Mesodermal cell (in vitro differentiated cells): Measurements from ENCODE around the gene FGGY.

Experiments used
- H3K27ac ChIP-seq: 2 replicates; pipeline ENCODE4 v1.7.0; 2013; ENCODE audit warnings: mild to moderate bottlenecking, low read depth, low read length, moderate library complexity; ENCODE audit not compliant: severe bottlenecking
- H3K36me3 ChIP-seq: 2 replicates; pipeline ENCODE4 v1.7.1; 2013; ENCODE audit warnings: mild to moderate bottlenecking, low read length, moderate library complexity; ENCODE audit not compliant: control insufficient read depth, insufficient read depth
- H3K4me1 ChIP-seq: one replicate; pipeline ENCODE4 v1.7.1; 2013; ENCODE audit warnings: mild to moderate bottlenecking, low read length; ENCODE audit not compliant: insufficient read depth, control insufficient read depth, poor library complexity, severe bottlenecking
- H3K4me3 ChIP-seq: 2 replicates; pipeline ENCODE4 v1.7.0; 2013; ENCODE audit warnings: low read length, control low read depth, mild to moderate bottlenecking; ENCODE audit not compliant: insufficient read depth, poor library complexity, severe bottlenecking; ENCODE audit errors: extremely low read depth
- H3K9me3 ChIP-seq: 2 replicates; pipeline ENCODE4 v1.7.1; 2013; ENCODE audit warnings: mild to moderate bottlenecking, low read length, moderate library complexity; ENCODE audit not compliant: control insufficient read depth
- WGBS, 2 experiments: methylation state at CpG; one replicate each; pipeline ENCODE4 v1.1.5; 2013; ENCODE audit warnings: missing lambda C conversion rate in 2 of 2; ENCODE audit not compliant: insufficient coverage in 2 of 2; 5-methylcytosine and 5-hydroxymethylcytosine counted together

The FGGY gene

DNA sequence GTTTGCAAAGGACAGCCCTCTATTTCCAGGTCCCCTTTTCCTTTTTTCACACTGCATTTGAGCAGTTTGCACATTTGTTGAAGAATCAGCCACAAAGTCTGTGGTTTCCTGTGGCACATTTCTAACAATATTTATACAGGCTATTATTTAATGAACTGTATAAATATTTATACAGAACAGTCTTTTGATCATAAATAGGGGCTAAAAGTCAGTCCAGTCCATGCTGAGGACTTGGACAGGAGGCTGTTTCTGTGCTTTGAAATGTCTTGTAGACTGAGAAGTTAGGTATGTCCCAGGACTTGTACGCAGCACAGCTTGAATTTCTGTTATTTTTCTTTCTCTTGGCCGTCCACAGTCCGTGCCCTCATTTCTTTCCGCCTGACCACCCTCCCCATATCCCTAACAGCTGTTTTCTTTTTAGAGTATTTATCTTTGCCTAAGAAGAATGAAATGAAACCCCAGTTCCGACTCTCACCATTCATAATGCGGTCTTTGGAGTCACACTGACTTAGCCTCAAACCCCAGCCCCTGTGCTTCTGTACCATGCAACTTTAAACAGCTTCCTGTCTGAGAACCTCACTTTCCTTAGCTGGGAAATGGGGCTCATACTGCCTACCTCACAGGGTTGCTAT lies 19.7 kb downstream of the FGGY start:
- H3K27ac ChIP-seq: no peak overlapping the region
- 90 to 100% methylated on average over 1 to 2 of the region's 6 CpGs for WGBS, 2 experiments
- no peak overlapping the region for H3K4me3 ChIP-seq

GRCh38 chr1:59317343-59317742 lies 20.4 kb downstream of the FGGY start:
- peaks cover 16% of the 10 kb centered on the region for H3K4me1 ChIP-seq
- WGBS, 2 experiments: 80 to 100% methylated on average over 1 of the region's 3 CpGs
- no peak overlapping the region for H3K4me3 ChIP-seq
- no peak overlapping the region for H3K27ac ChIP-seq
- H3K36me3 ChIP-seq: no peaks in the 10 kb centered on the region
- H3K9me3 ChIP-seq: no peaks in the 10 kb centered on the region

More for the DNA sequence above, 19.7 kb downstream of the FGGY start:
- Histone ChIP-seq H3K36me3 (no peaks in the 10 kb centered on the region), H3K9me3 (no peaks in the 10 kb centered on the region), H3K4me1 (peaks cover 16% of the 10 kb centered on the region)

GRCh38 chr1:59317780-59318179 lies 20.9 kb downstream of the FGGY start:
- H3K36me3 ChIP-seq: no peaks in the 10 kb centered on the region
- H3K27ac ChIP-seq: no peak overlapping the region
- H3K4me3 ChIP-seq: no peak overlapping the region
- no peaks in the 10 kb centered on the region for H3K9me3 ChIP-seq
- H3K4me1 ChIP-seq: peaks cover 16% of the 10 kb centered on the region
- WGBS, 2 experiments: 100% methylated on average over 1 of the region's 2 CpGs

- no peak overlapping the region for H3K27ac ChIP-seq
- H3K9me3 ChIP-seq: no peaks in the 10 kb centered on the region
- 100% methylated on average over 5 to 6 of the region's 6 CpGs for WGBS, 2 experiments
- H3K4me3 ChIP-seq: no peak overlapping the region
- H3K36me3 ChIP-seq: no peaks in the 10 kb centered on the region
- peaks cover 16% of the 10 kb centered on the region for H3K4me1 ChIP-seq
These were observed 21.5 kb downstream of the FGGY start for GRCh38 chr1:59318271-59318860.

DNA sequence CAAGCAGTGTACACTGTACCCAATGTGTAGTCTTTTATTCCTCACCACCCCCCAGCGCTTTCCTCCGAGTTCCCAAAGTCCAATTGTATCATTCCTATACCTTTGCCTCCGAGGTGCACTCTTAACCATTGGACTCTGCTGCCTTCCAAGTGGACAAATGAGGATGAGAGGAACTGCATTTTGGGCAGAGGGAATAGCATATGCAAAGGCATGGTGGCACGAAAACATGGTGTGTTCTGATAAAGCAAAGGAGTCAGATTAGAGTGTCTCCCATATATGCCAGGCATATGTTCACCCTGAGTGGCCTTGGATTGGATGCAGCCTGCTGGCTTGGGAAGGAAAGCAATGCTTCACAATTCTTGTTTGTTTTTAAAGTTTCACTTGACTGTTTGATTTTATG lies 25.5 kb downstream of the FGGY start:
- Histone ChIP-seq H3K36me3 (no peaks in the 10 kb centered on the region), H3K27ac (no peak overlapping the region), H3K4me1 (no peaks in the 10 kb centered on the region), H3K4me3 (no peak overlapping the region), H3K9me3 (no peaks in the 10 kb centered on the region)
- WGBS, 2 experiments: 90 to 93% methylated on average over 2 of the region's 4 CpGs

GRCh38 chr1:59322814-59323213 lies 25.9 kb downstream of the FGGY start:
- 100% methylated on average over 1 of the region's 2 CpGs; no CpG with 5 or more reads in 1 of the 2 experiments for WGBS, 2 experiments
- no peaks in the 10 kb centered on the region for H3K9me3 ChIP-seq
- H3K4me3 ChIP-seq: no peak overlapping the region
- H3K4me1 ChIP-seq: no peaks in the 10 kb centered on the region
- no peak overlapping the region for H3K27ac ChIP-seq
- H3K36me3 ChIP-seq: no peaks in the 10 kb centered on the region

DNA sequence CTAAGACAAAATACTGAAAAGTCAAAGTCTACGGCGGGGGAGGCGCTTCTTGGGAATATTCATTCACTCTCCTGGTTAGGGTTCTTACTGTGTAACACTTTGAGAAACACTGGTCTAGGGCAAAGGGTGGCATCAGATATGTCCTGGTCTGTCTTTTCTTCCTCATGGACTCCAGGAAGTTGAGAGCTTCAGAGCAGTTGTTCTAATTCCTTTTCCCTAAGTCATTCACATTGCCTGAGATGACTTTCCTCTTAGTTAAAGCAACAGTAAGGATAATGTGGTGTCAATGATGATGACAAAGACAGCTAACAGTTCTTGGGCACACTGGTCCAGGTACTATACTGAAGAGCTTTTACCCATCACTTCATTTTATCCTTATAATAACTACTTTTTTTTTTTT lies 27.0 kb downstream of the FGGY start:
- no peaks in the 10 kb centered on the region for H3K9me3 ChIP-seq
- H3K4me1 ChIP-seq: no peaks in the 10 kb centered on the region
- H3K27ac ChIP-seq: no peak overlapping the region
- H3K36me3 ChIP-seq: no peaks in the 10 kb centered on the region
- H3K4me3 ChIP-seq: no peak overlapping the region
- WGBS, 2 experiments: 90 to 100% methylated on average over 2 of the region's 3 CpGs

GRCh38 chr1:59328353-59328752 lies 31.5 kb downstream of the FGGY start:
- no peak overlapping the region for H3K4me3 ChIP-seq
- no peaks in the 10 kb centered on the region for H3K4me1 ChIP-seq
- no peak overlapping the region for H3K27ac ChIP-seq
- 90 to 100% methylated on average over 2 of the region's 2 CpGs for WGBS, 2 experiments
- H3K36me3 ChIP-seq: no peaks in the 10 kb centered on the region
- H3K9me3 ChIP-seq: no peaks in the 10 kb centered on the region

DNA sequence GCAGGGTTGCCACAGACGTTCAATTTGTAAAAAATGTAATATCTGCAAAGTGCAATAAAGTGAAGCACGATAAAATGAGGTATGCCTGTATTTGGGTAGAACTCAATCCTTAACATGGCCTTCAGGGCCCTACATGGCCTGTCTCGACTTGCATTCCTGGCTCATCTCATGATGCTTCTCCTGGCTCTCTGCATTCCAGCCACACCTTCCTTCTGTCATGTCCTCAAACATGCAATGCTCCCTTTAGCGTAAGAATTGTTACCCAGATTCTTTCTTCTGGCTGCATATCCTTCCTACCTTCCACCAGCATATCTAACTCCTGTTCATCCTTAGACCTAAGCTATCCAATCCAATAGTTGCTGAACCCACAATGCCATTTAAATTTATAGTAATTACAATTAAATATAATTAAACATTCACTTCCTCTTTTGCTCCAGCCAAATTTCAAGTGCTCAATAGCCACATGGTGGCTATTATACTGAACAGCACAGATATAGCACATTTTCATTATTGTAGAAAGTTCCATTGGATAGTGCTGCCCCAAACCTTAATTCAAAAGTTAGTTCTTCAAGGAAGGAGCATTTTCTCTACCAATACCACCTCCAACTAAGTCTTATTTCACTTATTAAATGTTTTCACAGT lies 32.6 kb downstream of the FGGY start:
- H3K27ac ChIP-seq: no peak overlapping the region
- WGBS, 2 experiments: 92 to 94% methylated on average over 3 to 4 of the region's 4 CpGs
- H3K4me1 ChIP-seq: no peaks in the 10 kb centered on the region

GRCh38 chr1:59331686-59332620 lies 35.1 kb downstream of the FGGY start:
- no peak overlapping the region for H3K27ac ChIP-seq
- WGBS, 2 experiments: 93 to 100% methylated on average over 1 to 3 of the region's 5 CpGs
- no peak overlapping the region for H3K4me3 ChIP-seq
- no peaks in the 10 kb centered on the region for H3K4me1 ChIP-seq
- H3K36me3 ChIP-seq: no peaks in the 10 kb centered on the region
- no peaks in the 10 kb centered on the region for H3K9me3 ChIP-seq

More for the DNA sequence above, 32.6 kb downstream of the FGGY start:
- Histone ChIP-seq H3K36me3 (no peaks in the 10 kb centered on the region), H3K4me3 (no peak overlapping the region), H3K9me3 (no peaks in the 10 kb centered on the region)
